Ishikawa (cell line): ENCODE results near the gene ANK2.

Experiments used
- CEBPB ChIP-seq: IDR thresholded peaks from 2 replicates; pipeline ENCODE4 v1.6.1; 2012
- CREB1 ChIP-seq: IDR thresholded peaks from 2 replicates; pipeline ENCODE4 v1.6.1; 2012; ENCODE audit warnings: low read depth
- EGR1 ChIP-seq: IDR thresholded peaks from 2 replicates; pipeline ENCODE4 v1.6.1; 2012
- EP300 ChIP-seq: IDR thresholded peaks from 2 replicates; pipeline ENCODE4 v1.6.1; 2012; ENCODE audit warnings: borderline replicate concordance
- FOXM1 ChIP-seq: IDR thresholded peaks from 2 replicates; pipeline ENCODE4 v1.6.1; 2012; ENCODE audit warnings: low read depth, borderline replicate concordance
- MAX ChIP-seq: IDR thresholded peaks from 2 replicates; pipeline ENCODE4 v1.6.1; 2012
- NFIC ChIP-seq: IDR thresholded peaks from 2 replicates; pipeline ENCODE4 v1.6.1; 2012
- RAD21 ChIP-seq: IDR thresholded peaks from 2 replicates; pipeline ENCODE4 v1.6.1; 2012; ENCODE audit warnings: low read depth
- REST ChIP-seq: IDR thresholded peaks from 2 replicates; pipeline ENCODE4 v1.6.1; 2012; ENCODE audit warnings: low read depth, mild to moderate bottlenecking
- TAF1 ChIP-seq: IDR thresholded peaks from 2 replicates; pipeline ENCODE4 v1.6.1; 2012; ENCODE audit warnings: low read depth, mild to moderate bottlenecking
- TCF12 ChIP-seq: IDR thresholded peaks from 2 replicates; pipeline ENCODE4 v1.6.1; 2012; ENCODE audit warnings: low read depth
- TEAD4 ChIP-seq: IDR thresholded peaks from 2 replicates; pipeline ENCODE4 v1.6.1; 2012
- USF1 ChIP-seq: IDR thresholded peaks from 2 replicates; pipeline ENCODE4 v1.6.1; 2012
- YY1 ChIP-seq: IDR thresholded peaks from 2 replicates; pipeline ENCODE4 v1.6.1; 2012; ENCODE audit warnings: low read depth
- ZBTB7A ChIP-seq: IDR thresholded peaks from 2 replicates; pipeline ENCODE4 v1.6.1; 2012; ENCODE audit warnings: low read depth

Gene ANK2

GRCh38 chr4:113394108-113394729, 344.8 kb downstream of the ANK2 start:
- TF ChIP-seq USF1 (no peak), MAX (no peak), ZBTB7A (no peak), YY1 (no peak), TEAD4 (no peak), RAD21 (no peak), CEBPB (no peak), REST (no peak), EGR1 (no peak), TCF12 (no peak), TAF1 (no peak), NFIC (no peak), EP300 (no peak), CREB1 (no peak), FOXM1 (no peak)

GRCh38 chr4:113394730-113395530, 345.5 kb downstream of the ANK2 start:
- peak; percentile 89 for TF ChIP-seq RAD21
- no peak for TF ChIP-seq REST

GRCh38 chr4:113397114-113397701, 347.8 kb downstream of the ANK2 start:
- TF ChIP-seq TCF12, result no peak
- no peak for TF ChIP-seq MAX
- no peak for TF ChIP-seq NFIC
- TF ChIP-seq TAF1, result no peak
- TF ChIP-seq YY1, result no peak
- no peak for TF ChIP-seq EP300

GRCh38 chr4:113398441-113399143, 349.1 kb downstream of the ANK2 start:
- no peak for TF ChIP-seq ZBTB7A
- TF ChIP-seq YY1, result no peak
- TF ChIP-seq NFIC, result no peak
- no peak for TF ChIP-seq CREB1
- TF ChIP-seq USF1, result no peak
- TF ChIP-seq RAD21, result no peak
- TF ChIP-seq CEBPB, result no peak
- no peak for TF ChIP-seq TAF1

- TF ChIP-seq YY1, result no peak
Measured at GRCh38 chr4:113404167-113404571, 354.7 kb downstream of the ANK2 start.

GRCh38 chr4:113404841-113405240, 355.4 kb downstream of the ANK2 start:
- TF ChIP-seq CEBPB, result no peak
- no peak for TF ChIP-seq FOXM1
- no peak for TF ChIP-seq EP300
- no peak for TF ChIP-seq RAD21
- TF ChIP-seq TAF1, result no peak
- no peak for TF ChIP-seq MAX
